WTC11 (cell line): ENCODE data around the gene HS6ST1. TPM values are rescaled to one million over a fixed set of nuclear protein-coding genes. Genes with fewer than 3 reads are reported as not detected.

Experiments used
- ATAC-seq: fragments of 200-7000 bp; cut with Tn5 transposase; 2 replicates; pipeline ENCODE4 v1.10.0; 2021; ENCODE audit warnings: mild to moderate bottlenecking, moderate library complexity
- CTCF ChIA-PET: fragments of 300-600 bp; sonication (Branson Sonifier 250); formaldehyde crosslinking; loops from one replicate; lab custom pipeline; 2021; ENCODE audit warnings: antibody characterized with exemption; lab: Charles Lee
- POLR2A ChIA-PET: fragments of 350-600 bp; sonication (Branson Sonifier 250); formaldehyde crosslinking; loops from one replicate; lab custom pipeline; 2021; ENCODE audit warnings: antibody characterized with exemption; lab: Charles Lee
- DNase-seq: peaks from one replicate; pipeline ENCODE4 v3.0.0; 2021; ENCODE audit warnings: low spot score
- H3K27ac Mint-ChIP-seq: 2 replicates; pipeline ENCODE4 v1.8.0; 2021; ENCODE audit warnings: mixed read lengths
- H3K27me3 Mint-ChIP-seq: 2 replicates; pipeline ENCODE4 v1.8.0; 2021; ENCODE audit warnings: low read depth, mild to moderate bottlenecking, moderate library complexity, mixed read lengths
- H3K36me3 Mint-ChIP-seq: 2 replicates; pipeline ENCODE4 v1.8.0; 2021; ENCODE audit warnings: mixed read lengths
- H3K4me1 Mint-ChIP-seq: 2 replicates; pipeline ENCODE4 v1.8.0; 2022; ENCODE audit warnings: mixed read lengths
- H3K4me3 Mint-ChIP-seq: 2 replicates; pipeline ENCODE4 v1.8.0; 2021; ENCODE audit warnings: mild to moderate bottlenecking, moderate library complexity, mixed read lengths
- H3K9me3 Mint-ChIP-seq: 2 replicates; pipeline ENCODE4 v1.8.0; 2021; ENCODE audit warnings: mixed read lengths
- ELF4 ChIP-seq: sonication (generic); formaldehyde crosslinking; IDR thresholded peaks from 2 replicates; pipeline ENCODE4 v1.8.1; 2022; ENCODE audit warnings: low read depth, mild to moderate bottlenecking, moderate library complexity, missing genetic modification reagents
- EMX1 ChIP-seq: fragments of 250-450 bp; sonication (Bioruptor Pico); IDR thresholded peaks from 2 replicates; pipeline ENCODE4 v1.8.0; 2021; ENCODE audit warnings: mild to moderate bottlenecking
- ETV6 ChIP-seq: sonication (generic); formaldehyde crosslinking; IDR thresholded peaks from 2 replicates; pipeline ENCODE4 v1.8.1; 2022; ENCODE audit warnings: mild to moderate bottlenecking, missing genetic modification reagents
- FOXP4 ChIP-seq: sonication (generic); formaldehyde crosslinking; IDR thresholded peaks from 2 replicates; pipeline ENCODE4 v1.8.0; 2022; ENCODE audit warnings: mild to moderate bottlenecking, missing genetic modification reagents
- HMGA2 ChIP-seq: fragments of 250-450 bp; sonication (Bioruptor Pico); IDR thresholded peaks from 2 replicates; pipeline ENCODE4 v1.4.0; 2021; ENCODE audit warnings: mild to moderate bottlenecking, moderate library complexity
- NR2C2 ChIP-seq: sonication (generic); formaldehyde crosslinking; IDR thresholded peaks from 2 replicates; pipeline ENCODE4 v1.8.0; 2022; ENCODE audit warnings: mild to moderate bottlenecking, missing genetic modification reagents
- OVOL2 ChIP-seq: fragments of 250-450 bp; sonication (Bioruptor Pico); IDR thresholded peaks from 2 replicates; pipeline ENCODE4 v1.9.0; 2021; ENCODE audit warnings: mild to moderate bottlenecking, borderline replicate concordance
- PRDM15 ChIP-seq: sonication (generic); formaldehyde crosslinking; IDR thresholded peaks from 2 replicates; pipeline ENCODE4 v1.8.0; 2022; ENCODE audit warnings: missing genetic modification reagents
- ZBTB21 ChIP-seq: sonication (generic); formaldehyde crosslinking; IDR thresholded peaks from 2 replicates; pipeline ENCODE4 v1.8.1; 2023; ENCODE audit warnings: mild to moderate bottlenecking, missing genetic modification reagents, borderline replicate concordance
- ZNF263 ChIP-seq: sonication (generic); formaldehyde crosslinking; IDR thresholded peaks from 2 replicates; pipeline ENCODE4 v1.8.1; 2022; ENCODE audit warnings: low read depth, mild to moderate bottlenecking, moderate library complexity, missing genetic modification reagents
- ZNF281 ChIP-seq: sonication (generic); formaldehyde crosslinking; IDR thresholded peaks from 2 replicates; pipeline ENCODE4 v1.8.0; 2023; ENCODE audit warnings: mild to moderate bottlenecking, missing genetic modification reagents
- ZNF423 ChIP-seq: fragments of 250-450 bp; sonication (Bioruptor Pico); IDR thresholded peaks from 2 replicates; pipeline ENCODE4 v2.1.2; 2022; ENCODE audit warnings: mild to moderate bottlenecking, moderate library complexity
- total RNA-seq: library from RNA; stranded (reverse); gene quantifications from 3 replicates; pipeline ENCODE4 v1.2.3, GENCODE V29; 2021

The HS6ST1 gene
- total RNA-seq, 1 experiment from 2014 or later, result 55.5 TPM

GRCh38 chr2:128301501-128301966 lies 17.1 kb downstream of the HS6ST1 start:
- Mint-ChIP-seq H3K27me3 (no peaks in the 10 kb centered on the region), H3K27ac (no peak overlapping the region), H3K4me1 (peaks cover 51% of the 10 kb centered on the region), H3K4me3 (no peak overlapping the region)
- ATAC-seq, result no peak
- DNase-seq, result no peak
- CTCF ChIA-PET, result no interaction called here
- POLR2A ChIA-PET, result no interaction called here
- TF ChIP-seq HMGA2 (CRISPR knock-in tag) (no peak), EMX1 (no peak), ZNF281 (CRISPR knock-in tag) (no peak), NR2C2 (CRISPR knock-in tag) (no peak), ZNF263 (CRISPR knock-in tag) (no peak), ZBTB21 (CRISPR knock-in tag) (no peak)
- TF ChIP-seq, all 79 proteins: peak for 0
- Mint-ChIP-seq H3K36me3 (peaks cover 7% of the 10 kb centered on the region), H3K9me3 (peaks cover 5% of the 10 kb centered on the region)

- TF ChIP-seq ZNF423 (CRISPR knock-in tag), result no peak
- TF ChIP-seq ZNF263 (CRISPR knock-in tag), result no peak
- no peak for TF ChIP-seq ELF4 (CRISPR knock-in tag)
- TF ChIP-seq OVOL2 (CRISPR knock-in tag), result no peak
- ChIA-PET CTCF (no interaction called here), POLR2A (no interaction called here)
- H3K4me1 Mint-ChIP-seq, result peaks cover 50% of the 10 kb centered on the region
- DNase-seq (no peak), ATAC-seq (no peak)
- no peak overlapping the region for H3K4me3 Mint-ChIP-seq
- peaks cover 5% of the 10 kb centered on the region for H3K9me3 Mint-ChIP-seq
- H3K27ac Mint-ChIP-seq, result no peak overlapping the region
- H3K36me3 Mint-ChIP-seq, result peaks cover 7% of the 10 kb centered on the region
- no peaks in the 10 kb centered on the region for H3K27me3 Mint-ChIP-seq
Measured at GRCh38 chr2:128301021-128301420, 17.6 kb downstream of the HS6ST1 start.

- peaks cover 7% of the 10 kb centered on the region for H3K36me3 Mint-ChIP-seq
- H3K4me1 Mint-ChIP-seq, result peaks cover 49% of the 10 kb centered on the region
- H3K27ac Mint-ChIP-seq, result no peak overlapping the region
- TF ChIP-seq FOXP4 (CRISPR knock-in tag), result no peak
- ATAC-seq (no peak), DNase-seq (no peak)
- H3K9me3 Mint-ChIP-seq, result peaks cover 5% of the 10 kb centered on the region
- CTCF ChIA-PET, result interaction anchor here (0.5 to 2.0 kb wide), 4 partner anchors 9 to 307 kb away, joined by 4 to 9 read pairs (median 4); no protein-coding TSS in a partner anchor
- no peaks in the 10 kb centered on the region for H3K27me3 Mint-ChIP-seq
- H3K4me3 Mint-ChIP-seq, result no peak overlapping the region
- POLR2A ChIA-PET, result no interaction called here
Measured at GRCh38 chr2:128300151-128301020, 18.3 kb downstream of the HS6ST1 start.

GRCh38 chr2:128299628-128300027 lies 19.0 kb downstream of the HS6ST1 start:
- Mint-ChIP-seq H3K9me3 (peaks cover 5% of the 10 kb centered on the region), H3K36me3 (peaks cover 7% of the 10 kb centered on the region), H3K27me3 (no peaks in the 10 kb centered on the region), H3K4me1 (peaks cover 44% of the 10 kb centered on the region), H3K4me3 (no peak overlapping the region), H3K27ac (no peak overlapping the region)
- DNase-seq (no peak), ATAC-seq (peak; percentile 13; the same call in 1 of the 2 replicates)
- ChIA-PET POLR2A (no interaction called here), CTCF (interaction anchor here (0.5 to 2.0 kb wide), 4 partner anchors 9 to 308 kb away, joined by 4 to 9 read pairs (median 4); no protein-coding TSS in a partner anchor)
- TF ChIP-seq ZNF281 (CRISPR knock-in tag) (no peak), ZNF263 (CRISPR knock-in tag) (no peak), PRDM15 (CRISPR knock-in tag) (no peak), ETV6 (CRISPR knock-in tag) (no peak)
